GM21786 (cell line): ENCODE data around the gene PTGR1.
"Not testable (repeated sequence)": the region's sequence is repeated elsewhere in the genome, so short reads cannot be mapped to it uniquely, and the experiment has no call there.

ENCODE experiments used
- ATAC-seq: cut with Tn5 transposase; IDR thresholded peaks from one replicate; pipeline ENCODE4 v1.9.1; 2021; ENCODE audit not compliant: unreplicated experiment

The PTGR1 gene

DNA sequence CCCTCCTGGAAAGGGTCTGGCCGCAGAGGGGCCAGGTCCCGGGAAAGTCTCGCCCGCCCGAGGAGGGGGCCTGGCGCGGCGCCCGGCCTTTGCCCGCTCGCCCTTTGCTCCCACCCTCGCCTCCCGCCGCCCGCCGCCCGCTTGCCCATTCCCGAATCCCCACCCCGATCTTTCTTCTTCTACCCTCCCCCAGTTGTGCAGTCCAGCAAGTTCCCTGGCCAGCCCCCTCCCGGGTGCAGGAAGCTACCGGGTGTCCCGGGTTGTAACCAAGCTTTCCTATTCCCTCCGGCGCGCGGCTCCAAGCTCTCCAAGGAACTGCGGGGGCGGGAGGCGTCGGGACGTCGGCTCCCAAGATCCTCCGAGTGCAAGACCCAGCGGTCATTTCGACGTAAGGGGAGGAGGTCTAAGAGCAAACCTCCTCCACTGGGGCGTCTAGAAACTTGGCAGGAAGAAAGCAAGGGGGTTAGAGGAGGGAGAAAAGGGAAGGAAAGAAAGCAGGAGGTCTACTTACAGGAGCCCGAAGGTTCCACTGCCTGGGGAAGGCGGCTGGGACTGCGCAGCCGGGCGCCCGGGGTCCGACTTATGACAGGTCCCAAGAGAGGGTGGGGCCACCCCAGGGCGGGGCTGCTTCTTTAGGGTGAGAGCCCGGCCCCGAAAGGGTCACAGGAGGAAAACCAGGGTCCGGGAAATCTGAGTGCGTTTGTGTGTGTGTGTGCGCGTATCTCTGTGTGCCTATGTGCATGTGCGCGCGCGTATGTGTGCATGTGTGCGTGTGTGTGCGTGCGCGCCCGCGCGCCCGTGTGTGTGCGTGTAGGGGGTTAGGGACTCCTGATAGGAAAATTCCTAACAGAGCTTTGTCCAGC is at the start of gene PTGR1:
Gene PTGR1, minus strand, starts transcription at position 556 of the 863 bp plus-strand sequence. CDS start 2,225 bp downstream, outside the sequence.
- ATAC-seq = no peak

DNA sequence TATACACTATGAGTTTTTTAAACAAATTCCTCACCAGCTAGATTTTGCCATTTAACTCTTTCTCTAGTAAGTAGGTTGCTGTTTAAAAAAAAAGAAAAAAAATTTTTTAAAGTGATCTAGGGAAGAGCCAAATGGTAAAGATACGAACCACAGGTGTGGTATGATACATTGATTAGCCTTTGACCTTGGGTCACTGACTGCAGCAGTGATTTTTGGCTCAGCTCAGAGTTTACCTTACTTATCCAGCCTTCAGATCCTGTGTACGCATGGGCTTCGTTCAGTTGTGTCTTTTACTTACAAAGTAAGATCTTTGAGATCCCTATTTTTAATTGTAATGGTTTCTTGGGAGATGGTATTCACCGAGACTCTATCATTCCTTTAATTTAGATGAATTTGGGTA is 49.6 kb upstream of the PTGR1 start:
- ATAC-seq = no peak

DNA sequence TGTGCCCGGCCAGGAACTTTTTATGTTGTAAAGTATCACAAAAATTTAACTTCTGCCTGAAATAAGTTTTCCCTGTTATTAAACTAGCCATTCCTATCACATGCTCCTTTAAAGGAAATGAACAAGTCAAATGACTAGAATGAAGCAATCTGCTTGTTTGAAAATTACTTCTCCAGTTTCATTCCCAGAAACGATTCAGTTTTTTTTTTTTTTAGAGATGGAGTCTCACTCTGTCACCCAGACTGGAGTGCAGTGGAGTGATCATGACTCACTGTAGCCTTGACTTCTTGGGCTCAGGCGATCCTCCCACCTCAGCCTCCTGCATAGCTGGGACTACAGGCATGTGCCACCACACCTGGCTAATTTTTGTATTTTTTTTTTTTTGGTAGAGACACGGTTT is 48.6 kb upstream of the PTGR1 start:
- ATAC-seq = no peak

DNA sequence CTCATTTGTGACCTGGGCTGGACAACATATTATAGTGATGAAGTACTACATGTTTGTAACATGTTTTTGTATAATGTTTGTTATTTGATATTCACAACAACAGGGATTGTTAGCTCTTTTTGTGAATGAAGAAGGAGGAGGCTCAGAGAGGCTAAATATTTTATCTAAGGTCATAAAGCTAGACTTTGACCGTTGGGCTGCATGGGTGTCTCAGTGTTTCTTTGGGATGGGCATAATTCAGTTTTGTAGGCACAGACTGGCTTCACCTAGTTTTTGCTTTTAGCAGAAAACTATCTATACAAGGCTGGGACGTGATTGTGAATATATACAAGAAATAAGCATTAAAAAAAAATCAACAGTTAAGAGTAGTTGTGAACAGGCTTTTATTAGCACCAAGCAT is 47.0 kb upstream of the PTGR1 start:
- no peak for ATAC-seq

DNA sequence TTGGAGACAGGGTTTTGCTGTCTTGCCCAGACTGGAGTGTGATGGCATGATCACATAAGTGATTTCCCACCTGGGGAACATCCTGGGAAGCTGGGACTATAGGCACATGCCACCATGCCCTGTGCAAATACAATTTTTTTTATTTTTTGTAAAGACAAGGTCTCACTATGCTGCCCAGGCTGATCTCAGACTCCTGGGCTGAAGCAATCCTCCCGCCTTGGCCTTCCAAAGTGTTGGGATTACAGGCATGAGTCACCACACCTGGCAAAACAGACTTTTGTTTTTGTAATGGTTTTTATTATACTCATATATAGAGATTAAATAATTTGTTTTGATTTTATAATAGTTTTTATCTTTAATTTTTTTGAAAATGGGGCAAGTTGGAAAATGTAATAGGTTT is 46.4 kb upstream of the PTGR1 start:
- ATAC-seq = no peak

DNA sequence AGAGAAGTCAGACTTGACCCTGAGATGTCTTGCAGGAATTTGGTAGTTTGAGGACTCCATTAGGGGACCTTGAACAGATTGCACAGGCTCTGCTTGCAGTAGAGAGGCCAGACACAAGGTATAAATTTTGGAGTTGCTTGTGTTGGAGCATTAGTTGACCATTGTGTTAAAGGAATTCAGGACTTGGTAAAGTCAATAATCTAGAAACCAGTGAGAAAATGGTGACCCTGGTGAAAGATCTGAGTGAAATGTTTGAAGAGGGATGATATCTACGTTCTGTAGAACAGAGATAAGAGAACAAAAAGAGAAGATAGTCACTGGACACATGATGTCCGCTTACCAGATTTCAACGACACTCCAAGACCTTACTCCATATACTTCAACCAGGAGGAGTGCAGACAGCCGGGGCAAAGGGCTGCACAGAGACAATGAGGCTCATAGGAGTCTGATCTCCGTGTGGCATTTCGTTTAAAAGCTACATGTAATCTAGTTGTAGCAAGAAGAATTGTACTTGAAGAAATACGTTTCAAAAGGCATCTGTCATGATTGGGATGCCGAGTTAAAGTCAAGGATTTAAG is 44.8 kb upstream of the PTGR1 start:
- ATAC-seq = no peak

DNA sequence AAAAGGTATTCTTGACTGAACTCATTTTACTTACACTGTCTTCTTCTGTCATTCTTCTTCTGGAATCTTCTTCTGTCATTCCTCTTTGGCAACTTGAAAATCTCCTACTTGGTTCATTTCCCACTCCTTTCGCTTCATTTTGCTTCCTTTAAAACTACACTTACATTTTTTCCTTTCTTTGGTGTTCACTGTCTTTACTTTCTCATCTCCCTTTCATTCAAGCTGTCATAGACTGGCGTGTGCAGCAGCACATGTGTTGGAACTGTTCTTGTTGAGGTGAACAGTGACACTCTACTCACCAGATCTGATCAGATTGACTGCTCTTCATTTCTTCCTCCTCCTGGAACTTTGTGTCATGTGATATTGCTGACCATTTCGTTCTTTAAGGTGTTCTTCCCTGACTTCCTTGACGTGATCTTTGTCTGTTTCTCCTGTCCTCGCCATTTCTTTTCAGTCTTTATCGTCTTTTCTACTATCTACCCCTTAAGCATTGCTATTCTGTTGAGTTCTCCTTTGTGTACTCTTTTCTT is 38.0 kb upstream of the PTGR1 start:
- ATAC-seq = no peak

DNA sequence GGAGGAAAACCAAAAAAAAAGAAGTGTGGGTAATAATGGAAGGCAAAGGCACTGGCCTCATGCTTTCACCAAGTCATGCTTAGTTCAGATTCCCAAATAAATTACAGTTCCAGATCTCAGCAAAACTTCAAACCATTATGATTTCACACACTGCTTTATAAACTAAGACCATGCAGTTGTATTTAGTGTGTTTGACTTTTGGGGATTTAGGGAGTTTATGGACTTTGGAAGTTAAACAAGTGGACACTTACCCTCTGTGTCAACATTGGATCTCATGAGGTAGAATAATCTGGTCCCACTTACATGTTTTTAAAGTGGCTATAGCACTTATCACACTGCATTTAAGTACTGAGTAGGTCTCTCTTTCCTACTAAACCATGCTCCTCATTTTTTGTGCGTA is 35.4 kb upstream of the PTGR1 start:
- ATAC-seq = no peak

DNA sequence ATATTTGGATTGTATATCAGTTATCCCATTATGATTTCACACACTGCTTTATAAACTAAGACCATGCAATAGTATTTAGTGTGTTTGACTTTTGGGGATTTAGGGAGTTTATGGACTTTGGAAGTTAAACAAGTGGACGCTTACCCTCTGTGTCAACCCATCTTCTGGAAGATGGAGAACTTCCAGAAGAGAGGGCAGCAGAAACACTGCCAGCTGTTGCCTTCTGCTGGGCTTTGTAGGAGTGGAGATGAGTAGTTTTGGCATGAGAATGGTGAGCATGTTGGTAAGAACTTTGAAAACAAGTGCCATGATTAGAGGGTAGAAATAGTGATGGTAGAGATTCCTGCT is 33.9 kb upstream of the PTGR1 start:
- no peak for ATAC-seq

DNA sequence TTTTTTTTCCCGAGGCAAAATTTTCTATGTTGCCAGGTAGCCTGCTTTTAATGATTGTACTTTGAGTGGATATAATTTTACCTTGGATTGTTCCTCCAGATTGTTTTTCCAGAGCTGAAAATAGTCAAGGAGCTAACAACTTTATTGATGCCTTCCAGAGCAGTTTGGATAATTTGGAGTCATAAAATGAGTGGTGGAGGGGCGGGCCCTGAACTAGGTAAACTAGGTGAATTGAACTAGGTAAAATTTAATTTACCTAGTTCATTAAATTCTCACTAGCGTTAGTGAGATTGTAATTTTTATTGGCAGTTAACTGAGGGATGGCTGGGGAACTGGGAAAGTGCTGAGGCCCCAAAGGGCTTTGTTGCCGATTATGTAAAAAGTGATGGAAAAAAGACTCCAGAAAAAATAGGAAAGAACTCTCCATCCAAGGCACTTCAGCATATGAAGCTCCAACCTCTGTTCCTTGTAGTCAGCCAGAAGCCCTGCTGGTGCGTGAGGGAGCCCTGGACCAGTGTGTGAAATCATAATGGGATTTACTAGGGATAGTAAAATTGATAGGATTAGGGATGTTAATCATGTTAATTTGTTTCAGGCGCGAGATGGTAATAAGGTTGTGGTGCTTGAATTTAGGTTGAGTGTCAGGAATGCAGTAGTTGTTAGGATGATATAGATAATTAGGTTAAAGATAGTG is 33.4 kb upstream of the PTGR1 start:
- no peak for ATAC-seq

DNA sequence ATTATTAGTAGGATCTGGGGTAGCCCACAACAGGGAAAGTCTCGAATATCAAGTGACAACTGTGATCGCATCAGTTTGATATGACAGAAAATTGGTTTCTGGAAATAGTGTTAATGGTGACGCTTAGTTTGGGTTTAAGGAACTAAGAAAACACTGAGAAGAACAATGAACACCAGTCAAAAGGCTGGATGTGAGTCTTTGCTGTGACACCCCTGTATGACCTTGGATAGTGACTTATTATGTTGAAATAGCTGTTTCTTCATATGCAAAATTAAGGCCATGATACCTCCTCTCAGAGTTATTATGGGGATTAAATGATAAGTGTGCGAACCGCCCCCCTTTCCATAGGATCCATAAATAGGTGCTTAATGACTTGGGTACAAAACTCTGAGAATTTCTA is 32.6 kb upstream of the PTGR1 start:
- no peak for ATAC-seq

DNA sequence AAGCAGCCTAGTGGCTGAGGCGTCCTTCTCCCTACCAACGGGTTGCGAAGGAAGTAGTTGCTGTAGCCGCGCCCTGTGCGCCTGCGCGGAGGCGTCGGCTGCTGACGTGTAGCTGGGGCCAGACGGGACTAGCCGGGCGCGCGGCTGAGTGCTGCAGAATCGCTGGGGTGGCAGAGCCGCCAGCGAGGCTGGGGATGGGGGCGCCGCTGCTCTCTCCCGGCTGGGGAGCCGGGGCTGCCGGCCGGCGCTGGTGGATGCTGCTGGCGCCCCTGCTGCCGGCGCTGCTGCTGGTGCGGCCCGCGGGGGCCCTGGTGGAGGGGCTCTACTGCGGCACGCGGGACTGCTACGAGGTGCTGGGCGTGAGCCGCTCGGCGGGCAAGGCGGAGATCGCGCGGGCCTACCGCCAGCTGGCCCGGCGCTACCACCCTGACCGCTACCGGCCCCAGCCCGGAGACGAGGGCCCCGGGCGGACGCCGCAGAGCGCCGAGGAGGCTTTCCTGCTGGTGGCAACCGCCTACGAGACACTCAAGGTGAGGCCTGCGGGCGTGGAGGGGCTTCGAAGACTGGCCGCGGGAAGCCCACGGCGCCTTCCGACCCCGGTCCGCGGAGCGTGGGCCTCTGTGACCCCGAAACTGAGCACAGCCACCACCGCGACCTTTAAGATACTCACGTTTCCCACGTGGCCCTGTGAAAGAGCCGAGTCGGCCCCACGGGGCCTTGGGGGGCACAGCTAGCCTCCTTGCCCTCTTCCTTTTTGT is 31.9 kb upstream of the PTGR1 start, which contains the start of gene DNAJC25:
Gene DNAJC25, plus strand, starts transcription at position 121 of the 758 bp plus-strand sequence. Its CDS starts 74 bp downstream, at position 195.
- ATAC-seq = peak; percentile 96

DNA sequence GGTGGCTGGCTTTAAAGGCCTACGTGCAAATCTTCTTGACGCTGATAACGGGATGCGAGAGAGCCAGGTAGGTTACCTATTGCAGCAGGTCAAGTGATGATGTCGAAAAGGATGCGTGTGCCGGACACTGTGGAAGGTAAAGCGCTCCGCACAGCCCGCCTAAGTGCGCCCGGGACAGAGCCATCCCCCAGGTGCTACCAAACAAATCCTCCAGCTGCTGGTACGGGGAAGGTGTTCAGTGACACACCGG is 31.4 kb upstream of the PTGR1 start:
- no peak for ATAC-seq

DNA sequence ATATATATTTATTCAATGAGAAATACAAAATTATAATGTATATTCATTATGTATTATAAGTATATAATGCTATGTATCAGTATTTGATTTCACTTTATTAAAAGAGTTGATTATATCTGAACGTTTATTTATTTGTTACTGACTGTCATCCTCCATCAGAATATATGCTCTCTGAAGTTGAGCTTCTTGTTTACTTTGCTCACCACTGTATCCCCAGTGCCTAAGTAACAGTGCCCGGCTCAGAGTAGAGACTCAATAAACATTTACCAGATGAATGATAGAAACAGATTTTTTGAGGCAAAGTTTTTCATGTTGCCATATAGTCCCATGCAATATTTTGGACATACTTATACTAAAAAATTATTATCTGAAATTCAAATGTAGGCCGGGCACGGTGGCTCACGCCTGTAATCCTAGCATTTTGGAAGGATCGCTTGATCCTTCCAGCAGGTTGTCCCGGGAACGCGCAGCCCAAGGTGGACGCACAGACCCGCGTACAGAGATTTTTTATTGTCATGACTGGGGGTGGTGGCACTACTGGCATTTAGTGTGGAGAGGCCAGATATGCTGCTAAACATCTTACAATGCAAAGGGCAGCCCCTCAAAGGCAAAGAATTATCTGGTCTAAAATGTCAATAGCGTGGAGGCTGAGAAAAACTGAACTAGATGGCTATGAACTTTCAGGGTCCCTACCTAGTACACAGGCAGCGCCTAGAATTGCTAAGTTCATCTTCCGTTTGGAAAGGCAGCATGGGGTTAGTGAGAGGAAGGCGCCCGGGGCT is 30.9 kb upstream of the PTGR1 start:
- peak; percentile 27 for ATAC-seq

DNA sequence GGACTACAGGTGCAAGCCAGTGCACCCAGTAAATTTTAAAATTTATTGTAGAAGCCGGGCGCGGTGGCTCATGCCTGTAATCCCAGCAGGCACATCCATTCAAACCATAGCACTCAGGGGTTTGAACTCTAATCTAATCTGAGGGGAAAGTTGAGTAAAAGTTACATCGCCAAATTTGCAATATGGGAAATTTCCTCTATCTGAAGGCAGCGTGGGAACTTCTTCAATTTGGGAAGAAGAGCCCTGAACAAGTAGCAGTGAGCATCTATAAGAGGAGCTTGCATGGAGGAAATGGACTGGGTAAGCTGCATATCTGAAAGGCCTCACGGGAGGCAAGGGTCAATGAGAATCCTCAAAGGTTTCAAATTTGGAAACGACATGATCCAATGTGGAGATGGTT is 29.0 kb upstream of the PTGR1 start:
- ATAC-seq = no peak

DNA sequence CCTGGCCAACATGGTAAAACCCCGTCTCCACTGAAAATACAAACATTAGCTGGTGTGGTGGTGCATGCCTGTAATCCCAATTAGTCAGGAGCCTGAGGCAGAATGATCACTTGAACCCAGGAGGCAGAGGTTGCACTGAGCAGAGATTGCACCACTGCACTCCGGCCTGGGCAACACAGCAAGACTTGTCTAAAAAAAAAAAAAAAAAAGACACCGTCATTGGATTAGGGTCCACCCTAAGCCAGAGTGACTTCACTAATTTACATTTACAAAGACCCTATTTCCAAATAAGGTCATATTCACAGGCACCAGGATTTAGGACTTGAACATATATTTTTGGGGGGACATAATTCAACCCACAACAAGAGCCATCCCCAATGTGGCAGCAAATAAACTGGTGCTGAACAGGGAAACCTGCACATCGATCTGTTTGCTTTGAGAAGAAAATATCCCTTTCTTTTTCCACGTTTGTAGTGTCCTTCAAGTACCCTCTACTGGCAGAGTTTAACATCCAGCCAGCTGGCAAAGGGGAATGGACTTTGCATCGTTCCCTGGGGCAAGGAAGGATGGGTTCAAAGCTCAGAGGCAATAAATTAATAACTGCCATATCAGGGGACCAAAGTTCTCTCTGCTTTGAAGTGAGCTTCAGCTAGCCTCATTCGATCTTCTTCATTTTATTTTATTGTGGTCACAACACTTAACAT is 28.0 kb upstream of the PTGR1 start:
- no peak for ATAC-seq

DNA sequence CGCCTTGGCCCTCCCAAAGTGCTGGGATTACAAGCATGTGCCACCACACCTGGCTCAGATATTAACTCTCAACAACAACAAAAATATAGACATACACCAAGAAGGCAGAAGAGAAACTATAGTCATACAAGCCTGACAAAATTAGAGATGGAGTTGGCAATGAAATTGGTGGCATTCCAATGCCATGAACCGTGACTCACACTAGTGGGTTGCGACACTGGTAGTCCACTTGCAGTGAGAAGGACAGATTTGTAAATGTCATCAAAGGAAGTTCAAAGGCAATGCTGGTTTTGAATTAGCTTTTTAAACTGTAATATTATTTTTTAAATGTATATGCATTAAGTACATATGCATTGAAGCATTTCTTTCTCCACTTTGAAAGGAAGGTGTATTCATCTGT is 23.2 kb upstream of the PTGR1 start:
- ATAC-seq = no peak

DNA sequence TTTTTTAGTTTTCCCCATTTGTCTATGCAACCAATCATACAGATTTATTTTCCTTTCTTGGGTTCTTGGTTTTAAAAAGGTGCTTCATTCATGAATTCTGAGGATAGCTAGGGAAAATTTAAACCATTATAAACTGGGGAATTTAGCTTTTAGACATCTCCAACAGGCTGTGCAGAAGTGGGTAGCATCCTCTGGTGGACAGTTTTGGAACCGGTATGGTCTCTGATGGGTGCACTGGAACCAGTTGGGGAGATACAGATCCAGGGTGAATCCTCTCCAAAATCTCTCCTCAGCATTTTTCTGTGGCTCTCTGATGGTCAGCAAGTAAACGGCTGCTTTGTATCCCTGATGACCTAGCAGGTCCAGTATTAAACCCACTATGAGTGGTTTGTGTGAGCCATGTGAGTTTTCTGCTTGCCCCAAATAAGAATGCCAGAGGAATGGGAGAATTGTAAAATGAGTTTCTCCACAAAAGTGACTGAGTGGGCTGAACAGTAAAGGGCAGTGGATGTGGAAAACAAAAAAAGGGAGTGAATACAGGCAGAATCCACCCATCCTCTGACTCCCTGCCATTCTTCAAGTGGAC is 22.5 kb upstream of the PTGR1 start:
- ATAC-seq = no peak

DNA sequence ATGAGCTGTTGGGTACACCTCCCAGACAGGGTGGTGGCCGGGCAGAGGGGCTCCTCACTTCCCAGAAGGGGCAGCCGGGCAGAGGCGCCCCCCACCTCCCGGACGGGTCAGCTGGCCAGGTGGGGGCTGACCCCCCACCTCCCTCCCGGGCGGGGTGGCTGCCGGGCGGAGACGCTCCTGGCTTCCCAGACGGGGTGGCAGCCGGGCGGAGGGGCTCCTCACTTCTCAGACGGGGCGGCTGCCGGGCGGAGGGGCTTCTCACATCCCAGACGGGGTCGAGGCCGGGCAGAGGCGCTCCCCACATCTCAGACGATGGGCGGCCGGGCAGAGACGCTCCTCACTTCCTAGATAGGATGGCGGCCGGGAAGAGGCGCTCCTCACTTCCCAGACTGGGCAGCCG is 17.9 kb upstream of the PTGR1 start:
- ATAC-seq = not testable (repeated sequence)

DNA sequence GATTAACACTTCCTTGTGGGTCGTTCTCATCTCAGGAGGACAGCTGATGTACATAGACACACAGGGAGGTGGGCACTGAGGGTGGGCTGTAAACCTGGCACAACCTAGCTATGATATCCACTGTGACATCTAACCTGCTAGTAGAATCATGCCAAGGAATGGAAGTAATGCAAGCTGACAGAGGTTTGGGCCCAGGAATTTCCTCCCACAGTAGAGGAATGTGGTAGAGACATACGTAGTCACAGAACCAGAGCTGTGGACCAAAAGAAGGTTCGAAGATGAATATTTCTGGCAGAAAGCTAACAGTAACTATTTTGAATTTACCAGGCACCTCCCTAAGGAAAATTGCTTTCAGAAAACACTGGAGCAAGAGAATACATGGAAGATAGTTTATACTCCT is 16.5 kb upstream of the PTGR1 start:
- ATAC-seq = no peak
